Measurements from ENCODE around the gene RAD9A. TPM values are rescaled to one million over a fixed set of nuclear protein-coding genes. Genes with fewer than 3 reads are reported as not detected.

Gene RAD9A
- total RNA-seq, 2 donors from 2014 or later: 35.6 to 53.7 TPM

GRCh38 chr11:67381244-67381972 lies 10.4 kb upstream of the RAD9A start:
- Mint-ChIP-seq H3K36me3 (no peaks in the 10 kb centered on the region), H3K9me3 (no peaks in the 10 kb centered on the region), H3K27ac (peak overlapping the region in 1 of 2 donors; percentile 59)
- DNase-seq (ENCODE audit: low spot score in 2 of 2) (no peak), ATAC-seq (no peak)

DNA sequence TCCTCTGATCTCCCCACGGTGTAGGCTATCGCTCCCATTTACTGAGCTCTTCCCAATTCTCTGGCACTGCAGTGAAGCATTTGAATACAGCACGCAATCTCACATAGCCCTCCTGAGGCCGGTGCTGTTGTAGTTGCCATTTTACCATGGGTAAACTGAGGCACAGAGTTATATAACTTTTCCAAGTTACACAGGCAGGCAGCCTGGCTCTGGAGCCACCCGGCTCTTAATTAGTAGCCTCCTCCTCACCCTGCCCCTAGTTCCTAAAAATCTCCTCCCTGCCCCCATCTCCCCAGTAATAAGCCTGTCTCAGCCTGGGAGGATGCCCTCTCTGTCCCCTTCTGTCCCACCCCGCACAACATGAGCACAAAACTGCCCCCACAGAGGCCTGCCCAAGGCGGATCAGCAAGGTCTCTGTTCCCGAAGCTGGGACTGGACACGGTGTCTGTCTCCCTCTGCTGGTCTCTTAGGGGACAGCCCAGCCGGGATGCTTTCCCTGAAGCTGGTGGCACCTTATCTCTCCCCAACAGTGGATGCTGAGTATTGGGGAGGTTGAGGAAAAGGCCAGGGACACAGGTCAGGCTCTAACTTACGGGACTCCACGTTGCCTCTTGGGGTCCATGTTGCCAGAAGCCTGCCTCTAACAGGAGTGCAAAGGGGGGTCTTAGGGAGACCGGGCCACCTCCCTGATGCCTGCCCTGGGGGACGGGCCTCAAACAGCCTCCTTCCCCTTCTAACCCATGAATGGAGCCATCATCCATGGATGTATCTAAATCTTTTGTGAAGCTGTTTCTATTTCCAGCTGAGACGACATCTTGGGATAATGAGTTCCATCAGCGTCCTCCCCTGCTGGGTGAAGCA lies 9.3 kb upstream of the RAD9A start:
- no peaks in the 10 kb centered on the region for H3K36me3 Mint-ChIP-seq
- no peaks in the 10 kb centered on the region for H3K9me3 Mint-ChIP-seq
- DNase-seq (ENCODE audit: low spot score in 2 of 2) (peak; percentile 82 to 86), ATAC-seq (peak; percentile 93 to 95)
- H3K27ac Mint-ChIP-seq: no peak overlapping the region

DNA sequence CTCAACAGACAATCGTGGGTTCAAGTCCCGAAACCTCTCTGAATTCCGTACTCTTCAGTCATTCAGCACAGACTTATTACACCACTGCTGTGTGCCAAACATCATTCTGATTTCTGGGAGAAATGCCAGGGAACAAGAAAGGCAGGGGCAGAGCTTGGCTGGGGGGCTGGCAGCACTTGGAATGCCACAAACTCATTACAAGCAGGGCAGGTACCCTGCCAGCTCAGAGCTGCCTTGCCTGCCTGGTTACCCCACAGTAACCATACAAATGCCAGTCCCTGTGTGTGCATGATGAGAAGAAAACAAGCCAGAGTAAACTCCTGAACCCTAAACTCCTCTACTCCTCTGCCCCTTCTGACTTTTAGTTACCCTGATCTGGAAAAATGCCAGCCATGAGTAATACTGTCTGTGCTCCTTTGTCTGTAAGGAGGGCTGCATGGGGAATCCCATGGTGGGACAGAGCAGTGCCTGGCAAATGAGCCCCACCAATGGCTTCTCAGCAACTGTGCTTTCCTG lies 6.9 kb upstream of the RAD9A start:
- Mint-ChIP-seq H3K9me3 (no peaks in the 10 kb centered on the region), H3K36me3 (no peaks in the 10 kb centered on the region), H3K27ac (peak overlapping the region in 1 of 2 donors; percentile 22)
- DNase-seq (ENCODE audit: low spot score in 2 of 2) (no peak), ATAC-seq (no peak)

DNA sequence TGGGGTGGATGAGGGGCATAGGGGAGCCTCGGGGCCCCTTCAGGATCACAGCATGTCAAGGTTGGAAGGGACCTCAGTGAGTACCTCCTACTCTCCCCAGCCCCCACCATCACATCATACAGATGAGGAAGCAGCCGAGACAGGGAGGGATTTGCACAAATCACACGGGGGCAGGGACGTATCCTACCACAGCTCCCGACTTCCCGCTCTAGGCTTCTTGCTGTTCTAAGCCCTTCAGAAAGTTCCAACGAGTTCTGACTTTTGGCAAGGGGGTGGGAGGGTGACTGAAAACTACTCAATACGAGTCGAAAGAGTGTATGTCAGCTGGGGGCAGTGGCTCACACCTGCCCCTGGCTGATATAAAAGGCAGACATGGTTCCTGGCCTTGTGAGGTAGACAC lies 4.7 kb upstream of the RAD9A start:
- DNase-seq (ENCODE audit: low spot score in 2 of 2) (no peak), ATAC-seq (no peak)
- H3K36me3 Mint-ChIP-seq: no peaks in the 10 kb centered on the region
- no peak overlapping the region for H3K27ac Mint-ChIP-seq
- no peaks in the 10 kb centered on the region for H3K9me3 Mint-ChIP-seq

DNA sequence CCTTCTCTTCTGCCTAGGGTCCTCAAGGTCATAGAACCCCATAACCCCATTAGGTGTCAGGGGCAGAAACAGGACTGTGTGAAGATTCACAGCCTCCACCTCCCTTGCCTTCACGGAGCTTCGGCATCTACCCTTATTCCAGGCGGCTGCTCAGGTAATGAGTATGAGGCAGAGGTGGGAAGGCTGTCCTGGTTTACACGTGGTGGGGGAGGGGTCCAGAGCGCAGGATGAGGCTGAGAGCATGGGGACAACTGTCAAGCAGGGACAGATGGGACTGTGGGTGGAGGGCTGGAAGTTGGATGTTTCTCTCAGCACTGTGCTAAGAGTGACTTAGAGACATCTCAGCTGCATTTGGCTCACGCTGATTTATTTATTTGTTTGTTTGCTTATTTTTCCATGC lies 4.3 kb upstream of the RAD9A start:
- H3K36me3 Mint-ChIP-seq: no peaks in the 10 kb centered on the region
- H3K27ac Mint-ChIP-seq: no peak overlapping the region
- no peak for ATAC-seq

GRCh38 chr11:67389477-67389876 lies 2.3 kb upstream of the RAD9A start:
- Mint-ChIP-seq H3K27ac (no peak overlapping the region), H3K9me3 (no peaks in the 10 kb centered on the region), H3K36me3 (peaks cover 0 to 9% of the 10 kb centered on the region in 2 donors)
- DNase-seq (ENCODE audit: low spot score in 2 of 2) (peak in 1 of 2 donors; percentile 62), ATAC-seq (peak; percentile 43)

More for the DNA sequence above, 4.3 kb upstream of the RAD9A start:
- no peak for DNase-seq (ENCODE audit: low spot score in 2 of 2)
- H3K9me3 Mint-ChIP-seq: no peaks in the 10 kb centered on the region

GRCh38 chr11:67390947-67391303 lies 861 bp upstream of the RAD9A start:
- no peak for ATAC-seq

GRCh38 chr11:67392183-67392715 lies 463 bp downstream of the RAD9A start:
- peak overlapping the region; percentile 86 to 88 for H3K27ac Mint-ChIP-seq
- DNase-seq (ENCODE audit: low spot score in 2 of 2): no peak
- H3K36me3 Mint-ChIP-seq: peaks cover 9 to 10% of the 10 kb centered on the region in 2 donors
- H3K9me3 Mint-ChIP-seq: no peaks in the 10 kb centered on the region
- no peak for ATAC-seq

More at GRCh38 chr11:67390947-67391303, 861 bp upstream of the RAD9A start:
- no peak for DNase-seq (ENCODE audit: low spot score in 2 of 2)
- no peaks in the 10 kb centered on the region for H3K9me3 Mint-ChIP-seq
- H3K36me3 Mint-ChIP-seq: peaks cover 0 to 9% of the 10 kb centered on the region in 2 donors
- peak overlapping the region; percentile 84 to 88 for H3K27ac Mint-ChIP-seq

DNA sequence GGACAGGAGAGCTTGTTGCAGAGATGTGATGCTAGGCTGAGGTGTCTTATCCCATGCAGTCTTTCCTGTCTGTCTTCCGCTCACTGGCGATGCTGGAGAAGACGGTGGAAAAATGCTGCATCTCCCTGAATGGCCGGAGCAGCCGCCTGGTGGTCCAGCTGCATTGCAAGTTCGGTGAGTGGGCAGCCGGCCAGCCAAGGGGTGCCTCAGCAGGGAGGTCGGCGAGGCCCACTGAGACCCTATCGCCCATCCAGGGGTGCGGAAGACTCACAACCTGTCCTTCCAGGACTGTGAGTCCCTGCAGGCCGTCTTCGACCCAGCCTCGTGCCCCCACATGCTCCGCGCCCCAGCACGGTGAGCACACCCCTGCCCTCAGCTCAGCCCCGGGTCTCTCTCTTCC lies 1.7 kb downstream of the RAD9A start:
- no peak for ATAC-seq
- Mint-ChIP-seq H3K36me3 (peaks cover 9 to 16% of the 10 kb centered on the region in 2 donors), H3K9me3 (no peaks in the 10 kb centered on the region), H3K27ac (no peak overlapping the region)
- no peak for DNase-seq (ENCODE audit: low spot score in 2 of 2)

- no peak for DNase-seq (ENCODE audit: low spot score in 2 of 2)
- ATAC-seq: no peak
- H3K36me3 Mint-ChIP-seq: peaks cover 9 to 16% of the 10 kb centered on the region in 2 donors
- H3K27ac Mint-ChIP-seq: no peak overlapping the region
- no peaks in the 10 kb centered on the region for H3K9me3 Mint-ChIP-seq
Observed at GRCh38 chr11:67393990-67394389, 2.2 kb downstream of the RAD9A start.

DNA sequence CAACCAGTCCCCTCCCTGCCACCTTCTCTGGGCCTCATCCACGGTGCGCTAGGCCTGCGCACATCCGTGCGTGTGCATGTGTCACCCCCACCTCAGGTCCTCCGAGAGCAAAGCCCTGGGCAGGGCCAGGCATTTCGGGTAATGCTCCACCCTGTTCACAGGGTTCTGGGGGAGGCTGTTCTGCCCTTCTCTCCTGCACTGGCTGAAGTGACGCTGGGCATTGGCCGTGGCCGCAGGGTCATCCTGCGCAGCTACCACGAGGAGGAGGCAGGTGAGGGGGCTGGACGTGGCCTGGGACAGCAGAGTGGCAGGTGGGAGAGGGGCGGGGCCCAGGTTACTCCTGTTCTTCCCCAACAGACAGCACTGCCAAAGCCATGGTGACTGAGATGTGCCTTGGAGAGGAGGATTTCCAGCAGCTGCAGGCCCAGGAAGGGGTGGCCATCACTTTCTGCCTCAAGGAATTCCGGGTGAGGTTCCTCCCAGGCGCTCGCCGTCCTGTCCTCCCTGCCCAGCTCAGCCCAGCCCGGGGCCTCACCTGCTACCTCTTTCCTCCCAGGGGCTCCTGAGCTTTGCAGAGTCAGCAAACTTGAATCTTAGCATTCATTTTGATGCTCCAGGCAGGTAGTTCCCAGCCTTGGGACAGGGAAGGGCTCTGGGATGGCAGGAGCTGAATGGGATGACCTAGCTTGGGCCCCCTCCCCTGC lies 3.9 kb downstream of the RAD9A start:
- no peak for ATAC-seq
- Mint-ChIP-seq H3K36me3 (peaks cover 15 to 21% of the 10 kb centered on the region in 2 donors), H3K27ac (peak overlapping the region in 1 of 2 donors; percentile 38), H3K9me3 (no peaks in the 10 kb centered on the region)
- peak in 1 of 2 donors; percentile 54 for DNase-seq (ENCODE audit: low spot score in 2 of 2)

DNA sequence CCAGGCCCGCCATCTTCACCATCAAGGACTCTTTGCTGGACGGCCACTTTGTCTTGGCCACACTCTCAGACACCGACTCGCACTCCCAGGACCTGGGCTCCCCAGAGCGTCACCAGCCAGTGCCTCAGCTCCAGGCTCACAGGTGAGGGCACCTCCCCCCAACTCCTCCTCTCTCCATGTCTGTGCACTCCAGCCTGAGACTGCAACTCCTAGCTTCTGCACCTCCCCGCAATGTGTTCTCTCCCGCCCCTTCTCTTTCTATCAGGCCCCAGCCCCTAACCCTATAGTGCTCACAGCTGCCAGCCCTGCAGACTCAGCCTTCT lies 4.4 kb downstream of the RAD9A start:
- H3K27ac Mint-ChIP-seq: peak overlapping the region; percentile 38 to 83
- ATAC-seq (no peak), DNase-seq (ENCODE audit: low spot score in 2 of 2) (no peak)
- peaks cover 19 to 22% of the 10 kb centered on the region in 2 donors for H3K36me3 Mint-ChIP-seq
- no peaks in the 10 kb centered on the region for H3K9me3 Mint-ChIP-seq

DNA sequence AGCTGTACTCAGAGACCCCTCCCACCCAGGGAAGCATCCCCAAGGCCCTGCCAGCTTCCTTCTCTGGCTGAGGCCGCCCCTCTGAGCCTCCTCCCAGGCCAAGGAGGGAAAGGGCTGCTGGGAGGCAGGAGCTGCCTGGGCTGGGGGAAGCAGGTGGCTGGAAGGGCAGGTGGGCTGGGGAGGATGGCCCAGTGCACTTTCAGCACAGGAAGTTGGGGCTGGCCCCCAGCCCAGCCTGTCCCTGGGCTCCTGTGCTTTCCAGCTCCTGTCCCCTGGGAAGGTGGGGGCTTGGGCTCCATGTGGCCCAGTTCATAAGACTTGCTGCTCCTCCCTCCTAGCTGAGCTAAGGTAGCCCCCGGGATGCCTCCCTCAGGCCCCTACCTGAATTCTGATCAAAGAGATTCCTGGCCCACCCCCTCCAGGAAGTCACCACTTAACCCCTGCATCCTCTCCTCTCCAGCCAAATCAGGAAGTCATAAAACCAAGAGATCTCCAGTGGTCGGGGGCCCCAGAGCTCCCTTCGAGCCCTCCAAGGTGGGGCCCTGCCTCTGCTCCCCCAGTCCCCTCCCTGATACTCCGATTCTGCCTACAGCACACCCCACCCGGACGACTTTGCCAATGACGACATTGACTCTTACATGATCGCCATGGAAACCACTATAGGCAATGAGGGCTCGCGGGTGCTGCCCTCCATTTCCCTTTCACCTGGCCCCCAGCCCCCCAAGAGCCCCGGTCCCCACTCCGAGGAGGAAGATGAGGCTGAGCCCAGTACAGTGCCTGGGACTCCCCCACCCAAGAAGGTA lies 5.0 kb downstream of the RAD9A start:
- peak in 1 of 2 donors; percentile 54 for DNase-seq (ENCODE audit: low spot score in 2 of 2)
- peak overlapping the region; percentile 38 to 89 for H3K27ac Mint-ChIP-seq
- no peak for ATAC-seq
- peaks cover 19 to 22% of the 10 kb centered on the region in 2 donors for H3K36me3 Mint-ChIP-seq
- H3K9me3 Mint-ChIP-seq: no peaks in the 10 kb centered on the region

- peak overlapping the region; percentile 38 to 81 for H3K27ac Mint-ChIP-seq
Observed at GRCh38 chr11:67397536-67397935, 5.8 kb downstream of the RAD9A start.

DNA sequence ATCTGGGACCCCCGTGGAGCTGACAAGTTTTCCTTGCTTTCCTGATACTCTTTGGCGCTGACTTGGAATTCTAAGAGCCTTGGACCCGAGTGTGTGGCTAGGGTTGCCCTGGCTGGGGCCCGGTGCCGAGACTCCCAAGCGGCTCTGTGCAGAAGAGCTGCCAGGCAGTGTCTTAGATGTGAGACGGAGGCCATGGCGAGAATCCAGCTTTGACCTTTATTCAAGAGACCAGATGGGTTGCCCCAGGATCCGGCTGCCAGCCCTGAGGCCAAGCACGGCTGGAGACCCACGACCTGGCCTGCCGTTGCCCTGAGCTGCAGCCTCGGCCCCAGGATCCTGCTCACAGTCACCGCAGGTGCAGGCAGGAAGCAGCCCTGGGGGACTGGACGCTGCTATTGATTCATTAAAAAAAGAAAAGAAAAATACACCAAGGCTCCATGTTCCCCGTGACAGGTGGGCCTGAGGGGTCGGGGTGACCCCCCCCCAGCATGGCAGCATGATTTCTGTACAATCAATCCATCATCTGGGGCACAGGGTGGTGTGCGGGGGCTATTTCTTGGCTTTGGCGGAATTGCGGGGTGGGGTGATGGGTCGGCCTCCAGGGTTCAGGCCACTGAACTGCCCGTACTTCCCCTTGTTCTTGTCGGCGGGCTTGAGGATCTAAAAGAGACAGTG lies 6.3 kb downstream of the RAD9A start:
- peaks cover 19 to 22% of the 10 kb centered on the region in 2 donors for H3K36me3 Mint-ChIP-seq
- peak overlapping the region; percentile 38 to 81 for H3K27ac Mint-ChIP-seq
- no peak for ATAC-seq
- DNase-seq (ENCODE audit: low spot score in 2 of 2): peak in 1 of 2 donors; percentile 53
- H3K9me3 Mint-ChIP-seq: no peaks in the 10 kb centered on the region

More at GRCh38 chr11:67397536-67397935, 5.8 kb downstream of the RAD9A start:
- ATAC-seq (no peak), DNase-seq (ENCODE audit: low spot score in 2 of 2) (peak in 1 of 2 donors; percentile 57)
- Mint-ChIP-seq H3K9me3 (no peaks in the 10 kb centered on the region), H3K36me3 (peaks cover 19 to 22% of the 10 kb centered on the region in 2 donors)
